GM12892 (cell line): Measurements from ENCODE around the gene CD81.

ENCODE experiments used
- DNase-seq: peaks from one replicate; pipeline ENCODE4 v3.0.0; 2011; ENCODE audit not compliant: insufficient read length
- FAIRE-seq: peaks from 2 replicates; lab custom pipeline; 2011; peaks lifted over from hg19 to GRCh38; lab: Jason Lieb, UNC
- POLR2A ChIP-seq: IDR thresholded peaks from 2 replicates; pipeline ENCODE4 v1.6.1; 2011; ENCODE audit warnings: low read depth, low read length, control low read depth
- POLR2AphosphoS5 ChIP-seq: IDR thresholded peaks from 2 replicates; pipeline ENCODE4 v1.6.1; 2011; ENCODE audit warnings: low read depth, low read length, control low read depth
- TAF1 ChIP-seq: IDR thresholded peaks from 2 replicates; pipeline ENCODE4 v1.6.1; 2011; ENCODE audit warnings: low read depth, mild to moderate bottlenecking, control low read depth, low read length, borderline replicate concordance

CD81 gene

GRCh38 chr11:2369896-2370295 lies 7.2 kb upstream of the CD81 start:
- TF ChIP-seq POLR2AphosphoS5 = no peak
- no peak for TF ChIP-seq POLR2A
- no peak for TF ChIP-seq TAF1
- no peak for DNase-seq
- no peak for FAIRE-seq

DNA sequence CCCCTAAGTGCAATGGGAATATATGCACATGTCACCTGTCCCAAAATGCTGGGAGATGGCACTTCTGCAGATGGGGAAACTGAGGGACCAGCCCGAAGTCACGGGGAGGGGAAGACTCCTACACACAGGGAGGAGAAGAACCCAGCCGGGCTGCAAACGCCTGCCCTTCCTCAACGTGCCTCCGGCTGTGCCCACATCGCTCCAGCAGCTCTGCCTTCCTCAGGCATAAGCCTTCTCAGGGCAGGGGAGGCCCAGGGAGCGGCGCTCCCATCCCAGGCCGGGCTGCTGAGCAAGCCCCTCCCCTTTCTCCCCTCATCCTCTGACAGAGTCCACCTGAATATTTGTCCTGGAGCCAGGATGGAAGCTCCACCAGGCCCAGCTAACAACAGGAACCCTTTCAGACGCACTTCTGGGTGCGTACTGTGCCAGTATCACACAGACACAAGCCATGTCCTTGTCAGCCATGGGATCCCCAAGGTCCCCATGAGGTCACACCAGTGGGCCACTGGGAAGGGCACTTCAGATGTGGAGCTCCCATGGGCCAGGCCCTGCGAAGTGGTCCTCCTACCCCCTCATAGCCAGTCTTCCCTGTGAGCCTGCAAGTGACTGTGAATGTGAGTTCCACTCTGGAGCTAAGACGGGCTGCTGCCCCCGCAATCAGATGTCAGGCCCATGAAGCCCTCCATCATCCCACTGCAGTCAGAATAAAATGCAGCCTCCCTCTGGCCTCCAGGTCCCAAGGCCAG lies 2.5 kb upstream of the CD81 start:
- DNase-seq (no peak), FAIRE-seq (no peak)
- TF ChIP-seq POLR2AphosphoS5 (no peak), POLR2A (no peak), TAF1 (no peak)

- no peak for DNase-seq
Observed at GRCh38 chr11:2375341-2375853, 1.7 kb upstream of the CD81 start.

GRCh38 chr11:2375964-2376551 lies 1.1 kb upstream of the CD81 start:
- TF ChIP-seq TAF1 = no peak
- no peak for TF ChIP-seq POLR2A
- TF ChIP-seq POLR2AphosphoS5 = no peak
- DNase-seq = no peak
- peak; percentile 56 for FAIRE-seq

More at GRCh38 chr11:2375341-2375853, 1.7 kb upstream of the CD81 start:
- TF ChIP-seq POLR2AphosphoS5 (no peak), POLR2A (no peak), TAF1 (no peak)
- FAIRE-seq = no peak

DNA sequence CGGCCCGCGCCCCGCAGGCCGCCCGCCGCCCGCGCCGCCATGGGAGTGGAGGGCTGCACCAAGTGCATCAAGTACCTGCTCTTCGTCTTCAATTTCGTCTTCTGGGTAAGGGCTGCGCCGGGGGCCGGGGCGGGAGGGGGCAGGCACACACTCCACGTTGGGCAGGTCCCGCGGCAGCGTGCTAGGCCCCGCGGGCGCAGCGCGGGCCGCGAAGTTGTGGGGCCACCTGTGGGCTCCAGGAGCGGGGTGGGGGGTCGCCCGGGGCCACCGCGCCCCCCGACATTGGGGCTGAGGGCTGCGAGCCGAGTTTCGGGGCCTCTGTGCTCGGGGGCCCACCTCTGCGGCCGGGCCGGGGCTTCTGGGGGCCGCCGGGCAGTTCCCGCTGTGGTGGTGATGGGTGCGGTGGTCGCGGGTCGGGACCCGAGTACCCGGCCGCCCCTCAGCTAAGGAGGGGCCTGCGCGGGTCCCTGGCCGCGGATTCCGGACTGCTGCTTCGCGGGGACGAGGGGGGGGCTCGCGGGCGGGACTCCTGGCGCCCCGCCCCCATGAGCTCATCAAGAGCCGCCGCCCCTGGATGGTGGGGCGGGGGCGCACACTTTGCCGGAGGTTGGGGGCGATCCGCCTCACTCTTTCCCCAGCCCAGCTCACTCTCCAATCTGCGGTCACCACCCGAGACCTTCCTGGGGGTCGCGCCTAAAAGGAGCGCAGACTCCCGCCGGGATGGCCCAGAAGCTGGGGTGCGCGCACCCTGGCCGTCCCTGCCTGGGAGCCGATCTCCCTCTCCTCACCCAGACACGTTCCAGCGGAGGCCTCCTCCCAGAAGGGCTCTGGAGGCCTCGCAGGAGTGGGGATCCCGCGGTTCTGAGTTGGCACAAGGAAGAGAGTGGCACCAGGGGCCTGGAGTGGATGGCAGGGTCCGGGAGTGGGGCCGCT lies 667 bp downstream of the CD81 start:
- FAIRE-seq = peak; percentile 81
- no peak for DNase-seq
- TF ChIP-seq POLR2AphosphoS5 (no peak), TAF1 (no peak), POLR2A (no peak)

GRCh38 chr11:2378527-2379210 lies 1.6 kb downstream of the CD81 start:
- DNase-seq (no peak), FAIRE-seq (peak; percentile 44)
- no peak for TF ChIP-seq POLR2A
- no peak for TF ChIP-seq POLR2AphosphoS5
- no peak for TF ChIP-seq TAF1

DNA sequence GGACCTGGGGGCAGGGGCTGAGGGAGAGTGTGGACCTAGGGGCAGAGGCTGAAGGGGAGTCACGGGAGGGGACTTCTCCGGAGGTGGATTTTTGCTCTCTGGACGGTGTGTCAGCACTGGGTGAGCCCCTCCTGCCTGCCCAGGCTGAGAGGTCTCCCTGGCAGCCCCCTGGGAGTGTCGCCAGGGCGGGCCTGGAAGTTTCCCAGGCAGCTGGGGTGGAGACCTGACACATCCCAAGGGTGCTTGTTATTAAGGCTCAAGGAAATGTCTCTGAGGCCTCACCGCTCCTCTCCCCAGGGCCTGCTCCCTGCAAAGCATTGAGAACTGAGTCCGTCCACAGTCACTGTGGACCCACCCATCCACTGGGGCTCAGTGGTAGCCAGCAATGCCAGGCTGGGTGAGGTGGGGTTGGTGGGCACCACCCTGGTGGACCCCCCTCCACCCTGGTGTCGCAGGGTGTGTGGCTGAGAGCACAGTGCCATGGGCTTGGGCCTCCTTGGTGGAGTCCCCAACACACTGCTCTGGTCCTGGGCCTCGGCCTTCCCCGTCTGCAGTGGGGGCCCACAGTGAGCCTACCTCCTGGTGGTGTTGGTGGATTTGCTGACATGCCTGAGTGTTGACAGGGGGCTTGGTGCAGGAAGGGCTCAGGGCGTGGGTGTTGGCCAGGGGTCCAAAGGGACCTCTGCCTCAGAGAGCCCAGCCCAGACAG lies 2.5 kb downstream of the CD81 start:
- TF ChIP-seq TAF1 = no peak
- 0 out of 2 replicates have a peak, but pooled peaks have one; percentile 8 for TF ChIP-seq POLR2A
- TF ChIP-seq POLR2AphosphoS5 = no peak
- DNase-seq (no peak), FAIRE-seq (peak; percentile 36)

GRCh38 chr11:2380396-2380795 lies 3.3 kb downstream of the CD81 start:
- no peak for DNase-seq
- TF ChIP-seq POLR2A (no peak), TAF1 (no peak), POLR2AphosphoS5 (no peak)
- peak; percentile 78 for FAIRE-seq

DNA sequence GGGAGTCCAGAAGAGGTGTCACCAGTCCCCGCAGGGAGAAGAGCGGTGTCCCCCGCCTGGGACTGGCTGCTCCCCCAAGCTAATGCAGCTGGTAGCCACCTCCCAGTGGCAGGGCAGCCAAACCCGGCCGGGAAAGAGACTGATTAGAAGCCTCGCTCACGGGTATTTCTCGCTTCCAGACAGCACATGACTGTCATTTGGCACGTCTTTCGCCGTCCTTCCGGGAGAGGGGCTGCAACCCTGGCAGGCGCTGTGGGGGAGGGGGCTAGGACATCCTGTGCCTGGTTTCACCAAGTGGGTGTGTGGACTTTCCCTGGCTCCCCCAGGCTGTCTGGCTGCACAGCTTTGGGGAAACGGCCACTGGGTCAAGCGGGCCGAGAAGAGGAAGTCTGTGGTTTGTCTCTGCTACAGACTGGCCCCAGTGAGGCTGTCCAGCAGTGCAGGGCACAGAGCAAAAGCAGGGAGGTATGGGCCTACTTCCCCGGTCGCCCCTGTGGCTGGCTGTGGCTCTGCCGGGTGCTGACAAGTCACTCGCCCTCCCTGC lies 3.8 kb downstream of the CD81 start:
- no peak for DNase-seq
- FAIRE-seq = peak; percentile 98
- no peak; the same call in 1 of the 2 replicates for TF ChIP-seq POLR2AphosphoS5
- TF ChIP-seq POLR2A = no peak
- TF ChIP-seq TAF1 = no peak

- peak; percentile 63 for FAIRE-seq
Observed at GRCh38 chr11:2381494-2382128, 4.5 kb downstream of the CD81 start.

More at GRCh38 chr11:2381494-2382128, 4.5 kb downstream of the CD81 start:
- TF ChIP-seq POLR2A (no peak), POLR2AphosphoS5 (no peak), TAF1 (no peak)
- no peak for DNase-seq
